ENCODE data around the gene COL9A3.

GRCh38 chr20:62835931-62836861, 19.3 kb downstream of the COL9A3 start:
- no peak for TF ChIP-seq POLR2A (IDR thresholded peaks at IDR 0.05)
- TF ChIP-seq, protein P1, sequence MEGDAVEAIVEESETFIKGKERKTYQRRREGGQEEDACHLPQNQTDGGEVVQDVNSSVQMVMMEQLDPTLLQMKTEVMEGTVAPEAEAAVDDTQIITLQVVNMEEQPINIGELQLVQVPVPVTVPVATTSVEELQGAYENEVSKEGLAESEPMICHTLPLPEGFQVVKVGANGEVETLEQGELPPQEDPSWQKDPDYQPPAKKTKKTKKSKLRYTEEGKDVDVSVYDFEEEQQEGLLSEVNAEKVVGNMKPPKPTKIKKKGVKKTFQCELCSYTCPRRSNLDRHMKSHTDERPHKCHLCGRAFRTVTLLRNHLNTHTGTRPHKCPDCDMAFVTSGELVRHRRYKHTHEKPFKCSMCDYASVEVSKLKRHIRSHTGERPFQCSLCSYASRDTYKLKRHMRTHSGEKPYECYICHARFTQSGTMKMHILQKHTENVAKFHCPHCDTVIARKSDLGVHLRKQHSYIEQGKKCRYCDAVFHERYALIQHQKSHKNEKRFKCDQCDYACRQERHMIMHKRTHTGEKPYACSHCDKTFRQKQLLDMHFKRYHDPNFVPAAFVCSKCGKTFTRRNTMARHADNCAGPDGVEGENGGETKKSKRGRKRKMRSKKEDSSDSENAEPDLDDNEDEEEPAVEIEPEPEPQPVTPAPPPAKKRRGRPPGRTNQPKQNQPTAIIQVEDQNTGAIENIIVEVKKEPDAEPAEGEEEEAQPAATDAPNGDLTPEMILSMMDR (IDR thresholded peaks at IDR 0.05): no peak
